Measurements from ENCODE around the gene USO1. TPM values are rescaled to one million over a fixed set of nuclear protein-coding genes. Genes with fewer than 3 reads are reported as not detected.

USO1 gene
- total RNA-seq, 1 donor from 2014 or later, result 41.7 TPM

DNA sequence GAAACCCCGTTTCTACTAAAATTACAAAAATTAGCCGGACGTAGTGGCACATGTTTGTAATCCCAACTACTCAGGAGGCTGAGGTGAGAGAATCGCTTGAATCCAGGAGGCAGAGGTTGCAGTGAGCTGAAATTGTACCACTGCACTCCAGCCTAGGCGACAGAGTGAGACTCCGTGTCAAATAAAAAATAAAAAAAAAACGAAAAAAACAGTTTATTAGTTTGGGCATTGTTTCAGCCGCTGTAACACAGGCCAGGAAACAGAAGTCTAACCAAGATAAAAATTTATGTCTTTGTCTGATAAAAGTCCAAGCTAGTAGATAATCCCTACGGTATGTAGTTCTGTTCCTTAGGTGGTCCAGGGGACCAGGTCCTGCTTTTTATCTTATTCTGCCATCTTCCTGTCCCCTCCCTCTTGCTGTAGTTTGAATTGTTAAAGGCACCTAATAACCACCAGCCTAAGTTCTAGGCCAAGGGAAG is 21.4 kb downstream of the USO1 start:
- POLR2A ChIA-PET, result no interaction called here
- peaks cover 14% of the 10 kb centered on the region for H3K36me3 Mint-ChIP-seq (ENCODE audit: low read depth)
- CTCF ChIA-PET, result no interaction called here
- TF ChIP-seq, protein P1, sequence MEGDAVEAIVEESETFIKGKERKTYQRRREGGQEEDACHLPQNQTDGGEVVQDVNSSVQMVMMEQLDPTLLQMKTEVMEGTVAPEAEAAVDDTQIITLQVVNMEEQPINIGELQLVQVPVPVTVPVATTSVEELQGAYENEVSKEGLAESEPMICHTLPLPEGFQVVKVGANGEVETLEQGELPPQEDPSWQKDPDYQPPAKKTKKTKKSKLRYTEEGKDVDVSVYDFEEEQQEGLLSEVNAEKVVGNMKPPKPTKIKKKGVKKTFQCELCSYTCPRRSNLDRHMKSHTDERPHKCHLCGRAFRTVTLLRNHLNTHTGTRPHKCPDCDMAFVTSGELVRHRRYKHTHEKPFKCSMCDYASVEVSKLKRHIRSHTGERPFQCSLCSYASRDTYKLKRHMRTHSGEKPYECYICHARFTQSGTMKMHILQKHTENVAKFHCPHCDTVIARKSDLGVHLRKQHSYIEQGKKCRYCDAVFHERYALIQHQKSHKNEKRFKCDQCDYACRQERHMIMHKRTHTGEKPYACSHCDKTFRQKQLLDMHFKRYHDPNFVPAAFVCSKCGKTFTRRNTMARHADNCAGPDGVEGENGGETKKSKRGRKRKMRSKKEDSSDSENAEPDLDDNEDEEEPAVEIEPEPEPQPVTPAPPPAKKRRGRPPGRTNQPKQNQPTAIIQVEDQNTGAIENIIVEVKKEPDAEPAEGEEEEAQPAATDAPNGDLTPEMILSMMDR (IDR thresholded peaks at IDR 0.05), result no peak
- H3K27ac Mint-ChIP-seq, result no peak overlapping the region
- no peaks in the 10 kb centered on the region for H3K4me1 Mint-ChIP-seq
- ATAC-seq (ENCODE audit: low read depth) (no peak), DNase-seq (no peak)
- H3K4me3 Mint-ChIP-seq, result no peak overlapping the region
- intact Hi-C loops (cut with micrococcal nuclease), result no loop called here
- no peaks in the 10 kb centered on the region for H3K9me3 Mint-ChIP-seq
- H3K27me3 Mint-ChIP-seq, result no peaks in the 10 kb centered on the region

DNA sequence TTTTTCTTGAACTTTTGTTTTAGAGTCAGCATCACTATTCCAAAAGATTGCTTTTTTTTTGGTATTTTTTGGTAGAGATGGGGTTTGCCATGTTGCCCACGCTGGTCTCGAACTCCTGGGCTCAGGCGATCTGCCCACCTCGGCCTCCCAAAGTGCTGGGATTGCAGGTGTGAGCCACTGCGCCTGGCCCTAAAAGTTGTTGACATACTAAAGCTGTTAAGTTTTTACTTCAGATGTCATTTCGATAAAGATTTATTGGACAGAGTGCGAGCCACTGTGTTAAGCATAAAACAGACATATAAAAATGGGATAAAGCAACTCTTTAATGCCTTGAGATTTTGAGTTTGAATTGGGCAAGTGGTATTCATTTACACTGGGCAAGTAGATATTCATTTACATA is 28.3 kb downstream of the USO1 start:
- Mint-ChIP-seq H3K4me3 (no peak overlapping the region), H3K36me3 (ENCODE audit: low read depth) (peaks cover 44% of the 10 kb centered on the region), H3K9me3 (peaks cover 6% of the 10 kb centered on the region), H3K4me1 (peaks cover 2% of the 10 kb centered on the region), H3K27me3 (no peaks in the 10 kb centered on the region), H3K27ac (no peak overlapping the region)
- intact Hi-C loops (cut with micrococcal nuclease), result no loop called here
- DNase-seq (no peak), ATAC-seq (ENCODE audit: low read depth) (no peak)
- ChIA-PET POLR2A (interaction anchor here (0.6 kb wide), 1 partner anchor 83 kb away, joined by 10 read pairs; no protein-coding TSS in a partner anchor), CTCF (no interaction called here)
- TF ChIP-seq, protein P1 (IDR thresholded peaks at IDR 0.05), result no peak

DNA sequence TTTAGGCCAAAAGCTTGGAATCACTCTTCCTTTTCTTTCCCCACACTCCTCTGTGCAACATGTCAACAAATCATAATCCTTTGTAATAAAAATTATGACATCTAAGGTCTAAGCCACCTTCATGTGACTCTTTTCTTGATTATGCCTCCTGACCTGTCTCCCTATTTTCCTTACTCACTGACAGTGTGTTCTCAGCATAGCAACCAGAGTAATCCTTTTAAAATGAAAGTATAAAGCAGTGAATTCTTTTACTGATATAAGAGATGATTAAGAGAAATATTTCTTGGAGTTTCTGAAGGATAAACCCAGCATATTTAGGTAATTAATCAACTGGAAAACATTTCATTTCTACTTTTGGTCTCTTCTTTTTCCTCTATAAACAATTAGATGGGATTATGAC is 44.7 kb downstream of the USO1 start:
- POLR2A ChIA-PET, result no interaction called here
- intact Hi-C loops (cut with micrococcal nuclease), result no loop called here
- Mint-ChIP-seq H3K27me3 (no peaks in the 10 kb centered on the region), H3K36me3 (ENCODE audit: low read depth) (peaks cover 55% of the 10 kb centered on the region), H3K27ac (no peak overlapping the region), H3K4me1 (peaks cover 5% of the 10 kb centered on the region), H3K4me3 (no peak overlapping the region), H3K9me3 (no peaks in the 10 kb centered on the region)
- no peak for DNase-seq
- CTCF ChIA-PET, result no interaction called here
- TF ChIP-seq, protein P1 (IDR thresholded peaks at IDR 0.05), result no peak
- no peak for ATAC-seq (ENCODE audit: low read depth)

DNA sequence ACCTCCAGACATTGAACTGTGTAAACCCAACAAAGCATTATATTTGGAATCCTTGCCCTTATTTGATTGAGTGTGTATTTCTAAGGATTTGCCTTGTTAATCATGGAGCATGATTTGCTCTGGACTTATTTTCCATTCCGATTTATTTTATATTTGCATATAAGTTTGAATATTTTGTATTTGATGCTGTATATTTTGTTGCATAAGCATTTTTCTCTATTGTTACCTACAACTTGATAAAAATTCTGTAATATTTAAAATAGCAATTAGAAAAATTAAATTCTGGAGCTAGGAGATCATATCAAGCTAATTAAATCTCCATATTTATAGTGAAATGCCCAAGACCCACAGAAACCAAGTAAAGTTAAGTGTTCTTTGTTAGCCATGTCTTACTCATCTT is 47.2 kb downstream of the USO1 start:
- no peaks in the 10 kb centered on the region for H3K27me3 Mint-ChIP-seq
- ChIA-PET CTCF (no interaction called here), POLR2A (no interaction called here)
- H3K27ac Mint-ChIP-seq, result no peak overlapping the region
- peaks cover 70% of the 10 kb centered on the region for H3K36me3 Mint-ChIP-seq (ENCODE audit: low read depth)
- no peaks in the 10 kb centered on the region for H3K9me3 Mint-ChIP-seq
- DNase-seq (no peak), ATAC-seq (ENCODE audit: low read depth) (no peak)
- intact Hi-C loops (cut with micrococcal nuclease), result no loop called here
- H3K4me3 Mint-ChIP-seq, result no peak overlapping the region
- peaks cover 5% of the 10 kb centered on the region for H3K4me1 Mint-ChIP-seq
- TF ChIP-seq, protein P1 (IDR thresholded peaks at IDR 0.05), result no peak

DNA sequence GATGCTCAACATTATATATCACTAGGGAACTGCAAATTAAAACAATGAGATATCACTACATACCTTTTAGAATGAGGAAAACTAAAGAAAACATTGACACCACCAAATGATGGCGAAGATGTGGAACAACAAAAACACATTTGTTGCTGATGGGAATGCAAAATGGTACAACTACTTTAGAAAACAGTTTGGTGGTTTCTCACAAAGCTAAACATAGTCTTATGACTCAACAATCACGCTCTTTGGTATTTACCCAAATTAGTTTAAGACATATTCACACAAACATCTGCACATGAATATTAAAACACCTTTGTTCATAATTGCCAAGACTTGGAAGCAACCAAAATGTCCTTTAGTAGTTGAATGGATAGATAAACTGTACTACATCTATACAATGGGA is 53.2 kb downstream of the USO1 start:
- peaks cover 75% of the 10 kb centered on the region for H3K36me3 Mint-ChIP-seq (ENCODE audit: low read depth)
- no peak for DNase-seq
- ChIA-PET CTCF (no interaction called here), POLR2A (no interaction called here)
- H3K27ac Mint-ChIP-seq, result no peak overlapping the region
- H3K27me3 Mint-ChIP-seq, result no peaks in the 10 kb centered on the region
- TF ChIP-seq, protein P1 (IDR thresholded peaks at IDR 0.05), result no peak
- H3K4me1 Mint-ChIP-seq, result no peaks in the 10 kb centered on the region
- ATAC-seq (ENCODE audit: low read depth), result no peak
- intact Hi-C loops (cut with micrococcal nuclease), result no loop called here
- peaks cover 5% of the 10 kb centered on the region for H3K9me3 Mint-ChIP-seq
- no peak overlapping the region for H3K4me3 Mint-ChIP-seq
